ENCODE data around the gene TDRD9. TPM values are rescaled to one million over a fixed set of nuclear protein-coding genes. Genes with fewer than 3 reads are reported as not detected.
A peak's percentile ranks its signal among the peaks of the same experiment; 100 is the strongest.

TDRD9 gene
- total RNA-seq, 1 donor from 2014 or later, result 4.8 TPM

- no peaks in the 10 kb centered on the region for H3K9me3 ChIP-seq (replicated peaks)
- DNase-seq, result no peak
- H3K4me1 ChIP-seq, result peaks cover 9% of the 10 kb centered on the region
- intact Hi-C loops (cut with micrococcal nuclease), result no loop called here
- TF ChIP-seq CTCF (IDR thresholded peaks at IDR 0.05; ENCODE audit: borderline replicate concordance), result no peak
- no peak overlapping the region for H3K4me3 ChIP-seq
- H3K27me3 ChIP-seq (ENCODE audit: low read depth), result no peaks in the 10 kb centered on the region
- H3K27ac ChIP-seq (replicated peaks), result no peak overlapping the region
- H3K36me3 ChIP-seq, result no peaks in the 10 kb centered on the region
Measured at GRCh38 chr14:103932791-103933490, 4.7 kb downstream of the TDRD9 start.

- Histone ChIP-seq H3K27me3 (ENCODE audit: low read depth) (peaks cover 6% of the 10 kb centered on the region), H3K36me3 (no peaks in the 10 kb centered on the region), H3K4me1 (peaks cover 9% of the 10 kb centered on the region), H3K27ac (replicated peaks) (no peak overlapping the region), H3K4me3 (no peak overlapping the region), H3K9me3 (replicated peaks) (no peaks in the 10 kb centered on the region)
- intact Hi-C loops (cut with micrococcal nuclease), result no loop called here
- DNase-seq, result no peak
- TF ChIP-seq CTCF (IDR thresholded peaks at IDR 0.05; ENCODE audit: borderline replicate concordance), result no peak
Measured at GRCh38 chr14:103935102-103935501, 6.8 kb downstream of the TDRD9 start.

- Histone ChIP-seq H3K27me3 (ENCODE audit: low read depth) (peaks cover 28% of the 10 kb centered on the region), H3K36me3 (no peaks in the 10 kb centered on the region), H3K27ac (replicated peaks) (peak overlapping the region; percentile 71), H3K9me3 (replicated peaks) (peaks cover 4% of the 10 kb centered on the region), H3K4me1 (peaks cover 19% of the 10 kb centered on the region), H3K4me3 (peak overlapping the region; percentile 61)
- intact Hi-C loops (cut with micrococcal nuclease), result no loop called here
- no peak for TF ChIP-seq CTCF (IDR thresholded peaks at IDR 0.05; ENCODE audit: borderline replicate concordance)
- no peak for DNase-seq
Measured at GRCh38 chr14:103941462-103941861, 13.2 kb downstream of the TDRD9 start.

- Histone ChIP-seq H3K27ac (replicated peaks) (peak within 1 kb of the TSS; percentile 71), H3K4me3 (peak within 1 kb of the TSS; percentile 61), H3K4me1 (peaks cover 19% of the 10 kb centered on the region), H3K27me3 (ENCODE audit: low read depth) (peaks cover 28% of the 10 kb centered on the region), H3K9me3 (replicated peaks) (peaks cover 10% of the 10 kb centered on the region), H3K36me3 (no peaks in the 10 kb centered on the region)
- intact Hi-C loops (cut with micrococcal nuclease), result no loop called here
- no peak for TF ChIP-seq CTCF (IDR thresholded peaks at IDR 0.05; ENCODE audit: borderline replicate concordance)
- DNase-seq, result no peak
Measured at GRCh38 chr14:103941973-103942736, 13.9 kb downstream of the TDRD9 start, which contains the start of gene RD3L. Gene RD3L, minus strand, starts transcription at chr14:103942529. Its CDS starts 834 bp downstream, at chr14:103941695.

GRCh38 chr14:103943673-103944072, 15.4 kb downstream of the TDRD9 start:
- TF ChIP-seq CTCF (IDR thresholded peaks at IDR 0.05; ENCODE audit: borderline replicate concordance), result no peak
- Histone ChIP-seq H3K27ac (replicated peaks) (no peak overlapping the region), H3K4me1 (peaks cover 19% of the 10 kb centered on the region), H3K4me3 (no peak overlapping the region), H3K36me3 (no peaks in the 10 kb centered on the region), H3K27me3 (ENCODE audit: low read depth) (peaks cover 28% of the 10 kb centered on the region), H3K9me3 (replicated peaks) (peaks cover 14% of the 10 kb centered on the region)
- intact Hi-C loops (cut with micrococcal nuclease), result no loop called here
- no peak for DNase-seq
